Suppressor macrophage treated with lipopolysaccharide for 1 hour (primary cell): Measurements from ENCODE around the gene APOBEC3H.

Source experiments
- DNase-seq, 3 donors: peaks; one replicate each; pipeline ENCODE4 v3.0.0-alpha.2; 2020 to 2022

Gene APOBEC3H

DNA sequence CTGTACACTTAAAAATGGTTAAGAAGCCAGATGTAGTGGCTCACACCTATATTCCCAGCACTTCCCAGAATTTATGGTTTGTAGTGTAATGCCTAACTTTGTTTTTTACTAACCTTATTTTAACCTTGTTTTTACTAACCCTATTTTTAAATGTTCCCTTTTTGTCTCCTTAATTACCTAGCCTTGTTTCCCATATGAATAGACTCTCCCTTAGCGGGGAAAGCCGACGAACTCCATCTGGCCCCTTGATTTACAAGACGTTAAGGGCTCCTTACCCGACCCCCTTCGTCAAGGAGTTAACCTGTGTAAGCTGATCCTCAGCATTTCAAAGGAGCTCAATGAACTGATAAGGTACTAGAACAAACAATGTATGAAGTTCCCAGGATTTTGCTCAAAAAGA, 17.1 kb downstream of the APOBEC3H start:
- no peak for DNase-seq

- no peak for DNase-seq
Observed at GRCh38 chr22:39115570-39115969, 18.5 kb downstream of the APOBEC3H start.

DNA sequence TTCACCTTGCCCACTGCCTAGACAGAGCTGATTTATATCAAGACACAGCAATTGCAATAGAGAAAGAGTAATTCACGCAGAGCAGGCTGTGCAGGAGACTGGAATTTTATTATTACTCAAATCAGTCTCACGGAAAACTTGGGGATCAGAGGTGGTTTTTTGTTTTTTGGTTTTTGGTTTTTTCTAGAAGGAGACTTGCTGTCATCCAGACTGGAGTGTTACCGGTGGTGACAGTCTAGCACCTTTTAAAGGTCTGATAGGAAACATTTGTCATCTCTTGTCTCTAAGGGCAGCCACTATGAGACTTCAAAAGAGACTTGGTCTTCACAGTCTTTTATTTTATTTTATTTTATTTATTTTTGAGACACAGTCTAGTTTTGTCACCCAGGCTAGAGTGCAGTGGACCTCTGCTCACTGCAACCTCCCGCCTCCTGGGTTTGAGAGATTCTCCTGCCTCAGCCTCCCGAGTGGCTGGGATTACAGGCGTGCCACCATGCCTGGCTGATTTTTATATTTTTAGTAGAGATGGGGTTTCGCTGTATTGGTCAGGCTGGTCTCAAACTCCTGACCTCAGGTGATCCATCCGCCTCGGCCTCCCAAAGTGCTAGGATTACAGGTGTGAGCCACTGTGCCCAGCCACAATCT, 19.1 kb downstream of the APOBEC3H start:
- DNase-seq = no peak

- DNase-seq = peak; percentile 72 to 76 (median 76)
Observed at GRCh38 chr22:39117585-39118191, 20.6 kb downstream of the APOBEC3H start.

GRCh38 chr22:39120983-39121382, 23.9 kb downstream of the APOBEC3H start:
- no peak for DNase-seq

- no peak for DNase-seq
Observed at GRCh38 chr22:39122772-39123470, 25.9 kb downstream of the APOBEC3H start.

DNA sequence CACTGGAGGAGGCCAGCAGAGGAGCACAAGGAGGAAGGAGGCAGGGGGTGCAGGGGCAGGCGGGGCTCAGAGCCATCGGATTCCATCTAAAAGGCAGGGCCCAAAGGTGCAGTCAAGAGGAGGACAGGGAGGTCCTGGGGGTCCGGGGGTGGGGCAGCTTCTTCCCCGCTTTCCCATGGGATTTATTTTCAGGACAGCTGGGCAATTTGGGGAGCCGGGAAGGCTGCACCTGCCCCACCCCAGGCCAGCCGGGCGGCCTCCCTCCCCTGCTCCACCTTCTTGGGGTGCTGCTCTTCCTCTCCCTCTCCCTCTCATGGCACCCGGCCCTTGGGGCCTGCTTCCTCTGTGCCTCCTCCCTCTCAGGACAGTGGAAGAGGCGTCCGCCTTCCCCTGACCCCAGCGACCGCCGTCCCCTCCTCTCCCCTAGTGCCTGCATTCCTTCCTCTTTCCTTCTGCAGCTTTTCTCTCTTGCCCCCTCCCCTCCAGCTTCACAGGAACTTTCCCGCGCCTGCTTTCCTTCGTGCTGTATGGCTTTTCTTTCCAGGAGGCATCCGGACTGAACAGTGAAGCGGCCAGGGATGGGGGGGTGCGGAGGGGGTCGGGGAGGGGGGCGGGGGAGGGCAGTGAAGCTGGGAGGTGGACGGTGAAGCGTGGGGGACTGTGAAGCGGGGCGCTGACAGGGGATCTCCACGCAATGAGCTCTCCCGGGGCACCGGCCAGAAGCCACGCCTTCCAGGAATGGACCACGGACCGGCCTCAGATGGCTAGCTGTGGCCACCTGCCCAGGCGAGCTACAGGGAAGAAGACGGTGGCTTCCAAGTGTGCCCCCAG, 26.9 kb downstream of the APOBEC3H start:
- peak in 2 of 3 donors; percentile 16 to 41 for DNase-seq

GRCh38 chr22:39125622-39126021, 28.6 kb downstream of the APOBEC3H start:
- DNase-seq = no peak

GRCh38 chr22:39128508-39128907, 31.5 kb downstream of the APOBEC3H start:
- DNase-seq = no peak

GRCh38 chr22:39129081-39129480, 32.0 kb downstream of the APOBEC3H start:
- no peak for DNase-seq

GRCh38 chr22:39129746-39130145, 32.7 kb downstream of the APOBEC3H start:
- DNase-seq = no peak

DNA sequence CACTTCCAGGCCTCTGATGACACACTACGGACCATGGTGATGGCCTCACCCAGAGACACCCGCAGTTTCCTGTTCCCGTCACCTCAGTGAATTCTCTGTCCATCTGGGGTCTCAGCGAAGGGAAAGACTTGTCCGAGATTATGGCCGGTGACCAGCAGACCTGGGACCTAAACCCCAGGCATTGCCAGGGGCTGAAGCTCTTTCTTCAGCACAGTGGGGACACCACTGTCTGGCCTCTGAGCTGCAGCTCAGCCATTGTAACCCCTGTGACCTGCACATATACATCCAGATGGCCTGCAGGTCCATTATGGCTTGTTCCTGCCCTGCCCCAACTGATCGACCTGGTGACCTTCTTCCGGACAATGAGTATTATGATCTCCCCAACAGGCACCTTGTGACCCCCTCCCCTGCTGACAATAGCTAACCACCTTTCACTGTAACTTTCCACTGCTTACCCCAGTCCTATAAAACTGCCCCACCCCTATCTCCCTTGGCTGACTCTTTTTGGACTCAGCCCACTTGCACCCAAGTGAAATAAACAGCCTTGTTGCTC, 33.2 kb downstream of the APOBEC3H start:
- no peak for DNase-seq

DNA sequence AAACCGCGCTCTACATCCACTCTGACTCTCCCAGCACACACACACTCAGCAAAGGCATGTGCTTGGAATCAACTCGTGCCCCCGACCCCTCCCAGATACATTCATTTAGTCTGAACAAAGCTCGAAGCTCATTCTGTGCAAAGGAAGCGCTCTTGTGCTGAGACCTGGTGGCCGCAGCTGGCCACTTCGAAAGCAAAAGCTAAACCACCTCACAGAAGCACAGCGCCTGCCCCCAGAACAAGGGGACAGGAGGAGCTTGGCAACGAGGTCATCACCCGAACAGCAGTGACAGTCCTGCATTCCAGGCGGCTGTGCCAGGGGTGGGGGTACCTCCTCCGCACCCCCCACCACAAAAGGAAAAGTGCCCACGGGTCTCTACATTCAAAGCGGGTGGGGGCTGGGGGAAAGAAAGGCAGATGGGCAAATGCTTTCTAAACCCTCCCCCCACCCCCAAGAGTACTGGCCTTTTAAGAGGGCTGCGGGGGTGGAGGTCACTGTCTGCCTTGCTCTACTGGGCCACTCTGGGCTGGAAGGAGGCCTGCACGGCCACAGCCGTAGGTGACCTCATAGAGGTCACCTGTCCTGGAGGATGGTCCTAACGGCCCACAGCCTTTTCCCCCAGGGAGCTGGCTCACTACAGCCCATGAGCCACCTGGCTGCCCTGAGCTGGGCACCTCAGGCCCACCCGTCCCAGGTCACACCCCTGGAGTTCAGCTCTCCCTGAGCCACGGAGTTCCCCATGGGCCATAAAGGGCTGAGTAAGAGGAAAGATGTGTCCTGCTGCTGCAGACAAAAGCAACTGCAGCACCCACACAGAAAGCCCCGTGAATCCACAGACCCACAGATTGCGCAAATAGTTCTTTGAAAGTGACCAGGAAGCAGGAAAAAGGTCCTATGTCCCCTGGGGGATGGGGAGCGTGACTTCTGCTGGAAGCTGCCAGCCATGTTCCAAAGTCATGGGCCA, 34.1 kb downstream of the APOBEC3H start:
- peak; percentile 91 to 95 (median 91) for DNase-seq

GRCh38 chr22:39132281-39132680, 35.2 kb downstream of the APOBEC3H start:
- no peak for DNase-seq

DNA sequence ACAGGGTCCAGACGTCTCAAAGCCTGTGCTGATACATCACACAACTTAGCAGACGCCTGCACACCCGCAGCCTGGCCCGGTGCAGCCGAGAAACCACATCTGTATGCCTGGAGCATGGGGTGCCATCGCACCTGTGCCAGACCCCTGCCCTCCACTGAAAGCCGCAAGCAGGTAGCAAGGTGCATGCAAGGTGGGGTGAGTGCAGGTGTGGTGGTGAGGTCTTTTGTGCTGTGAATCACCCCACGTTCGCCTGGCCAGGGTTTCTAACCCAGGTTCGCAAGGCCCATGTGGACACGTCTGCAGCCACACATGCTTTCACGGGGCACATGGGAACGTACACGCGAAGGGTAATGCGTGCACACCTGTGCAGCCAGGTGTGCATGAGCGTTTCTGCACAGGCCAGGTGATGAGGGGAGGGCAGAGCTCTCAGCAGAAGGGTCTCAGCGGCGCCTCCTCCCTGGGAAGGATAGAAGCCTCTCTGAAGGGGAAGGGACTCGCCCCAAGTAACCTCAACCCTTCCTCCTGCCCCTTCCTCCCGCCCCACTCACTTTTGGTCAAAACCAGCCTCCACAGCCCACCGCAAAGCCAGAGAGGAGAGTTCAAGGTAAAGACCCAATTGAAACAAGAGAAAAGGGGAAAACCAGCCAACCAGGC, 36.0 kb downstream of the APOBEC3H start:
- no peak for DNase-seq

DNA sequence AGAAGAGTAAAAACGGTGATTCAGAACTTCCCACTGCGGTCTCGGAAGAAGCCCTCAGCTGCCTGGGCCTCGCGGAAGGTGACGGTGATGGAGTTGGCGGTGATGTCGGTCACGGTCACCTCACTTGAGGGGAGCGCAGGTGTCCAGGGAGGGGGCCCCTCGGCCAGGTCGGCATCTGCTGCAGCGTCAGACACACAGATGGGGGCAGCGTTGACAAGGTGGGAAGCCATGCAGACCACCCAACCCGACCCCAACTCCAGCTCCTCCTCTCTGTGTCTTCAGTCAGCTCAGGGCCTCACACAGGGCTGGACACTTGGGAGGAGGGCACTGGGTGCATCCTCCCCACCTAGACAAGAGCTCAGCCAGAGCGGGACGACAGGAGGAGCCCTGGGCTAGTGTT, 36.8 kb downstream of the APOBEC3H start:
- no peak for DNase-seq

DNA sequence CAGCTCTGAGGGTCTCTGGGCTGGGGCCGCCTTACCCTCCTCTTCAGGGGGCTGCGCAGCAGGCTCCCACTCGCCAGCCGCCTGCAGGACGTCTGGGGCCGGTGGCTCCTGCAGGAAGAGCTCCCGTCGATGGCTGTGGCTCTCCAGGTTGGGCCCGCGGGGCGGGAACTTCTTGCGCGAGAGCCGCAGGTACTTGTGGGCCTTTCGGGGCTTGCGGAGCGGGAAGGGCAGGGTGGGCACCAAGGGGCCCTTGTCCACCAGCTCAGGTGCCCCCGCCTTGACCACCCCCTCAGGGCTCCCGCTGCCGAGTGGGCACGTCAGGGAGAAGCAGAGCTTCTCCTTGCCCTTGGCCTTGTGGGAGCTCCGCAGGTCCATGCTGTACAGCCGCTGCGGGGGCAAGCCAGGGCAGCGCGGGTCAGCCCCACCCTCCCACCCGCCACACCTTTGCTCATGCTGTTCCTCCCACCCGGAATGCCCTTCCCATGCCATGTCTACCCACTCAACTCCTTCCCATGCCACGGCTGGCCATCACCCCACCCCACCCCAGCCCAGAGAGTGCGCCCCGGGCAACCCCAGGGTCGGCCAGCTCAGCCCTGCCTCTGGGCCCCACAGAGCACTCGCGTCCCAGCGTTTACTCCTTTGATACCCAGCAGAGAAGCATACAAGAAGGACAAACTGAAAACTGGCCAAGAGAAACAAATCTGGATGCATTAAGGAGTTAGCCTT, 37.5 kb downstream of the APOBEC3H start:
- no peak for DNase-seq

DNA sequence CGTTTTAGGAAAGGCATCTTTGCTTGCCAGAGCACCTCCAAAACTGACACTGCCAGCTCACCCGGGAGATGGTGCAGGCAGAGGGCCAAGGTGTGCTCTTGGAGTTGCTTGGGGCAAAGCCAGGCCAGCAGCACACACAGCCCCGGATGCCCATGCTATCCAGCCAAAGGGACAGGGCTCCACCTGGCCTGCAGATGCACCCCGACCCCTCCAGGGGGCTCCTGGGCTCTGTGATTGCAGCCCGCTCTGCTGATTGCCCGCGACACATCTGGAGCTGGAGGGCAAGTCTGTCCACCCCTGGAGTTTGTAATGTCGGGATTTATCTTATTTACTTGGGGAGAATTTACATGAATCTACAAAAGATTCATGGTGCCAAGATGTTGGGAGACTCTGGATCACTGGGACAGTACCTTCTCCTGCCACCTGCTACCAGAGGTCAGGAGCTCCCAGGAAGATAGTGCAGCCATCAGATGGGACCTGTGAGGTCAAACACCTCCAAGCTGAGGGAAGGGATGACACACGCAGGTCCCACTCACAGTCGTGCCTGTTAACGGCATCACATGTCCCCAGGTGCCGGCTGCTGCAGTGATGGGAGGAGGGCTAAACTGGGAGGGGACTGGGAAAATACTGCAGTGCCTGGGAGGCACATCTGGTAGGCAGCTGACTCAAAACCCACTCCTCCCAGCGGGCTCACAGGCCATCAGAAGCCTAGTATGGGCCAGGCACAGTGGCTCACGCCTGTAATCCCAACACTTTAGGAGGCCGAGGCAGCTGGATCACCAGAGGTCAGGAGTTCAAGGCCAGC, 38.2 kb downstream of the APOBEC3H start:
- DNase-seq = peak; percentile 44 to 61 (median 50)

DNA sequence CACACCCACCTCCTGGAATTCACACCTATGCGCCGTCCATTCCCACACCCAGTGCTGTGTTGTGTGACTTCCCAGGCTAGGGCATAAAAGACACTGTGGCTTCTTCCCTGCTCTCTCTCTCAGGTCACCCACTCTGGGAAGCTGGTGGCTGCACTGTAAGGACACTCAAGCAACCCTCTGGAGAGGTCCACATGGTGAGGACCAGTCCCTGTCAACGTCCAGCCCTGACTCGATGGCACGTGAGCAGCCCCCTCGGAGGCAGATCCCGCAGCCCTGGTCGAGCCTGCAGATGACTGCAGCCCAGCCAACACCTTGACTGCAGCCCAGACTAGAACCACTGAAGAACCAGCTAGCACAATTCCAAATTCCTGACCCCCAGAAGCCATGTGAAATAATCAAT, 39.3 kb downstream of the APOBEC3H start:
- DNase-seq = no peak
